OCI-LY1 (cell line): ENCODE data around the gene WIZ.

Source experiments
- H2AFZ ChIP-seq: fragments of 200-600 bp; sonication (generic), shearing (Covaris generic); 2 replicates; pipeline ENCODE4 v1.6.0; 2014; ENCODE audit warnings: antibody characterized with exemption, mild to moderate bottlenecking, low read length
- H3F3A ChIP-seq: fragments of 200-600 bp; sonication (generic), shearing (Covaris generic); 2 replicates; pipeline ENCODE4 v1.6.0; 2014; ENCODE audit warnings: mild to moderate bottlenecking, antibody characterized with exemption, low read length, moderate library complexity; ENCODE audit not compliant: insufficient read depth
- H3K27ac ChIP-seq: fragments of 200-600 bp; sonication (generic); 2 replicates; pipeline ENCODE4 v1.5.1; 2014; ENCODE audit warnings: low read length, mixed run types, mild to moderate bottlenecking, low read depth; ENCODE audit not compliant: poor library complexity, severe bottlenecking
- H3K27me3 ChIP-seq: fragments of 200-600 bp; sonication (generic); 2 replicates; pipeline ENCODE4 v1.6.0; 2014; ENCODE audit warnings: antibody characterized with exemption, mild to moderate bottlenecking, low read length, moderate library complexity; ENCODE audit not compliant: insufficient read depth
- H3K36me3 ChIP-seq: fragments of 200-600 bp; sonication (generic); 2 replicates; pipeline ENCODE4 v1.6.1; 2014; ENCODE audit warnings: mild to moderate bottlenecking, antibody characterized with exemption, low read length, moderate library complexity, mixed read lengths; ENCODE audit not compliant: insufficient read depth
- H3K4me1 ChIP-seq: fragments of 200-600 bp; sonication (generic); 2 replicates; pipeline ENCODE4 v1.5.1; 2014; ENCODE audit warnings: mild to moderate bottlenecking, low read length, moderate library complexity; ENCODE audit not compliant: insufficient read depth, severe bottlenecking
- H3K4me2 ChIP-seq: fragments of 200-600 bp; sonication (generic), shearing (Covaris generic); 2 replicates; pipeline ENCODE4 v1.6.1; 2014; ENCODE audit warnings: low read length
- H3K4me3 ChIP-seq: fragments of 200-600 bp; sonication (generic); 2 replicates; pipeline ENCODE4 v1.5.1; 2014; ENCODE audit warnings: low read length, low read depth, mild to moderate bottlenecking, mixed read lengths; ENCODE audit not compliant: poor library complexity, severe bottlenecking
- H3K79me2 ChIP-seq: fragments of 200-600 bp; shearing (Covaris generic); 2 replicates; pipeline ENCODE4 v1.6.1; 2016; ENCODE audit warnings: mixed run types, low read length, mixed read lengths; ENCODE audit not compliant: insufficient read depth
- H3K9ac ChIP-seq: fragments of 200-600 bp; sonication (generic), shearing (Covaris generic); 2 replicates; pipeline ENCODE4 v1.6.1; 2014; ENCODE audit warnings: mild to moderate bottlenecking, low read length, mixed read lengths
- H3K9me2 ChIP-seq: fragments of 200-600 bp; sonication (generic), shearing (Covaris generic); 2 replicates; pipeline ENCODE4 v1.6.1; 2014; ENCODE audit warnings: low read depth, mild to moderate bottlenecking, low read length, mixed read lengths
- H3K9me3 ChIP-seq: fragments of 200-600 bp; shearing (Covaris generic); 2 replicates; pipeline ENCODE4 v1.6.1; 2014; ENCODE audit warnings: low read length, mixed read lengths
- H4K20me1 ChIP-seq: fragments of 200-600 bp; sonication (generic), shearing (Covaris generic); 2 replicates; pipeline ENCODE4 v1.6.0; 2016; ENCODE audit warnings: mild to moderate bottlenecking, low read length; ENCODE audit not compliant: insufficient read depth
- CTCF ChIP-seq: fragments of 200-600 bp; sonication (generic), shearing (Covaris generic); IDR thresholded peaks from 2 replicates; pipeline ENCODE4 v1.5.1; 2017; ENCODE audit warnings: mild to moderate bottlenecking, antibody characterized with exemption, low read length, moderate library complexity, mixed read lengths
- EZH2 ChIP-seq: fragments of 200-600 bp; sonication (generic), shearing (Covaris generic); IDR thresholded peaks from 2 replicates; pipeline ENCODE4 v1.8.0; 2017; ENCODE audit warnings: borderline replicate concordance, mixed run types, mild to moderate bottlenecking, antibody characterized with exemption, low read length, moderate library complexity, mixed read lengths

The WIZ gene

GRCh38 chr19:15439821-15440641, 9.7 kb downstream of the WIZ start:
- H3K79me2 ChIP-seq, result no peaks in the 10 kb centered on the region
- no peaks in the 10 kb centered on the region for H3K9me3 ChIP-seq
- no peaks in the 10 kb centered on the region for H3K36me3 ChIP-seq
- H3K27me3 ChIP-seq, result peaks cover under 1% of the 10 kb centered on the region; the same call in 1 of the 2 replicates
- no peak overlapping the region for H3K4me2 ChIP-seq
- no peak overlapping the region for H3K9ac ChIP-seq
- H2AFZ ChIP-seq, result no peak overlapping the region
- no peak overlapping the region for H3K4me3 ChIP-seq
- no peak for TF ChIP-seq EZH2
- no peak for TF ChIP-seq CTCF
- no peak overlapping the region for H3K27ac ChIP-seq
- no peaks in the 10 kb centered on the region for H4K20me1 ChIP-seq
- H3K9me2 ChIP-seq, result no peaks in the 10 kb centered on the region
- no peaks in the 10 kb centered on the region for H3F3A ChIP-seq
- no peaks in the 10 kb centered on the region for H3K4me1 ChIP-seq

- Histone ChIP-seq H3K79me2 (no peaks in the 10 kb centered on the region), H3K27ac (no peak overlapping the region), H3K9me3 (no peaks in the 10 kb centered on the region), H3K4me2 (no peak overlapping the region), H4K20me1 (no peaks in the 10 kb centered on the region), H3K4me1 (no peaks in the 10 kb centered on the region), H2AFZ (no peak overlapping the region), H3K9me2 (no peaks in the 10 kb centered on the region), H3K27me3 (no peaks in the 10 kb centered on the region), H3K36me3 (no peaks in the 10 kb centered on the region), H3K9ac (no peak overlapping the region), H3K4me3 (no peak overlapping the region), H3F3A (no peaks in the 10 kb centered on the region)
- no peak for TF ChIP-seq CTCF
- TF ChIP-seq EZH2, result no peak
Observed at GRCh38 chr19:15439078-15439799, 10.5 kb downstream of the WIZ start.

GRCh38 chr19:15438577-15438976, 11.2 kb downstream of the WIZ start:
- H3K9ac ChIP-seq, result no peak overlapping the region
- no peaks in the 10 kb centered on the region for H3K9me2 ChIP-seq
- no peak overlapping the region for H3K27ac ChIP-seq
- TF ChIP-seq EZH2 (no peak), CTCF (no peak)
- H3K4me2 ChIP-seq, result no peak overlapping the region
- no peaks in the 10 kb centered on the region for H3K79me2 ChIP-seq
- no peaks in the 10 kb centered on the region for H3K9me3 ChIP-seq
- no peaks in the 10 kb centered on the region for H3F3A ChIP-seq
- no peaks in the 10 kb centered on the region for H4K20me1 ChIP-seq
- H2AFZ ChIP-seq, result no peak overlapping the region
- H3K27me3 ChIP-seq, result no peaks in the 10 kb centered on the region
- no peaks in the 10 kb centered on the region for H3K4me1 ChIP-seq
- no peak overlapping the region for H3K4me3 ChIP-seq
- H3K36me3 ChIP-seq, result no peaks in the 10 kb centered on the region
